Measurements from ENCODE around the gene ANKRD55. TPM values are rescaled to one million over a fixed set of nuclear protein-coding genes. Genes with fewer than 3 reads are reported as not detected.

The ANKRD55 gene
- polyA plus RNA-seq, 1 of the 3 experiments (the other 2 are of a cell fraction), result not detected

DNA sequence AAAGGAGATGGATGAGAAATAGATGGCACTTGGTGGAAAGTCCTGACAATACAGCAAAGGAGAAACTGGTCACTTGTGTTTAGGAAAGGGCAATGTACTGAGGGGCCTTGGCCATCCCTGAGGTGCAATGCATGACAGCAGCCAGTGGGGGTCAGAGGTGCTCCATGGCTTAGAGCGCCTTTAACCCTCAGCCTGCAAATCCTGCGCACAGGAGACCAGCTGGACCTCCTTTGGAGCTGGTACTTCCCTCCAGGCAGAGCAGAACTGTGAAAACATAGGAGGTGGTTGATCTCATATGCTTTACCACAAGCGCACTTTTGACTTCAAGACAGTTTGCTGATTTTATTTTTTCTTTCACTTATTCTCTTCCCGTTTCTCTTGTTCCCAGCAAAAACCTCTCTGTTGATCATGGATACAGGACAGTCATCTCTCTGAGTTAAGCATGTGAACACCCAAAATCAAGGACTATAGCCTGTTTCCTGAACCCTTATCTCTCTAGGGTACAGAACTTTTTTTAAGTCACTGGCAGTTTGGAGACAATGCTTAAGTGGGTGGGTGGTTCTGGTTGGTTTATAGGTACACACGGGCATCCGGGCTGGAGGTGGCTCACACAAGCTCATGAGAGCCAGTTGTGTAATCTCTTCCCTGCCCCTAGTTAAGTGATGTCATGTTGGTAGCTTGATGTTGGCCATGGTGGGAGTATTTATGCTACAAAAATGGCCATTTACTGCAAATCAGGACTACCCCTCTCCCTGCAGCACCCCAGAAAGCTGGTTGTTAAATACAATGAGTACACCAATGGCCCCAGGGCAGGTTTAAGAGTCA lies 37.6 kb upstream of the ANKRD55 start:
- TF ChIP-seq RFX5 (IDR thresholded peaks at IDR 0.05; ENCODE audit: low read length) (0 out of 2 replicates have a peak, but pooled peaks have one; percentile 27), NRF1 (IDR thresholded peaks at IDR 0.05; ENCODE audit: low read depth, low read length) (0 out of 2 replicates have a peak, but pooled peaks have one; percentile 12), RAD21 (IDR thresholded peaks at IDR 0.05; ENCODE audit: low read length) (peak; percentile 100), SMC3 (IDR thresholded peaks at IDR 0.05; ENCODE audit: low read depth, low read length) (peak; percentile 99), EP300 (IDR thresholded peaks at IDR 0.05; ENCODE audit: borderline replicate concordance in 1 of 2, low read depth in 1 of 2, low read length in 1 of 2) (peak in 1 of 2 experiments; percentile 59; a peak in 2 of 4 replicates), RCOR1 (IDR thresholded peaks at IDR 0.05; ENCODE audit: low read length) (peak; percentile 52; the same call in 1 of the 2 replicates), GABPA (IDR thresholded peaks at IDR 0.05; ENCODE audit: low read depth) (no peak), MXI1 (IDR thresholded peaks at IDR 0.05; ENCODE audit: low read depth, low read length) (peak; percentile 40; the same call in 1 of the 2 replicates)
- TF ChIP-seq, protein P1, sequence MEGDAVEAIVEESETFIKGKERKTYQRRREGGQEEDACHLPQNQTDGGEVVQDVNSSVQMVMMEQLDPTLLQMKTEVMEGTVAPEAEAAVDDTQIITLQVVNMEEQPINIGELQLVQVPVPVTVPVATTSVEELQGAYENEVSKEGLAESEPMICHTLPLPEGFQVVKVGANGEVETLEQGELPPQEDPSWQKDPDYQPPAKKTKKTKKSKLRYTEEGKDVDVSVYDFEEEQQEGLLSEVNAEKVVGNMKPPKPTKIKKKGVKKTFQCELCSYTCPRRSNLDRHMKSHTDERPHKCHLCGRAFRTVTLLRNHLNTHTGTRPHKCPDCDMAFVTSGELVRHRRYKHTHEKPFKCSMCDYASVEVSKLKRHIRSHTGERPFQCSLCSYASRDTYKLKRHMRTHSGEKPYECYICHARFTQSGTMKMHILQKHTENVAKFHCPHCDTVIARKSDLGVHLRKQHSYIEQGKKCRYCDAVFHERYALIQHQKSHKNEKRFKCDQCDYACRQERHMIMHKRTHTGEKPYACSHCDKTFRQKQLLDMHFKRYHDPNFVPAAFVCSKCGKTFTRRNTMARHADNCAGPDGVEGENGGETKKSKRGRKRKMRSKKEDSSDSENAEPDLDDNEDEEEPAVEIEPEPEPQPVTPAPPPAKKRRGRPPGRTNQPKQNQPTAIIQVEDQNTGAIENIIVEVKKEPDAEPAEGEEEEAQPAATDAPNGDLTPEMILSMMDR (IDR thresholded peaks at IDR 0.05), result peak; percentile 99
- TF ChIP-seq, protein P2, sequence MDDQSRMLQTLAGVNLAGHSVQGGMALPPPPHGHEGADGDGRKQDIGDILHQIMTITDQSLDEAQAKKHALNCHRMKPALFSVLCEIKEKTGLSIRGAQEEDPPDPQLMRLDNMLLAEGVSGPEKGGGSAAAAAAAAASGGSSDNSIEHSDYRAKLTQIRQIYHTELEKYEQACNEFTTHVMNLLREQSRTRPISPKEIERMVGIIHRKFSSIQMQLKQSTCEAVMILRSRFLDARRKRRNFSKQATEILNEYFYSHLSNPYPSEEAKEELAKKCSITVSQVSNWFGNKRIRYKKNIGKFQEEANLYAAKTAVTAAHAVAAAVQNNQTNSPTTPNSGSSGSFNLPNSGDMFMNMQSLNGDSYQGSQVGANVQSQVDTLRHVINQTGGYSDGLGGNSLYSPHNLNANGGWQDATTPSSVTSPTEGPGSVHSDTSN (IDR thresholded peaks at IDR 0.05), result no peak
- POLR2A ChIA-PET, result interaction anchor here (0.6 to 2.2 kb wide), 10 partner anchors 35 to 680 kb away, joined by 3 to 7 read pairs (median 4); no protein-coding TSS in a partner anchor

DNA sequence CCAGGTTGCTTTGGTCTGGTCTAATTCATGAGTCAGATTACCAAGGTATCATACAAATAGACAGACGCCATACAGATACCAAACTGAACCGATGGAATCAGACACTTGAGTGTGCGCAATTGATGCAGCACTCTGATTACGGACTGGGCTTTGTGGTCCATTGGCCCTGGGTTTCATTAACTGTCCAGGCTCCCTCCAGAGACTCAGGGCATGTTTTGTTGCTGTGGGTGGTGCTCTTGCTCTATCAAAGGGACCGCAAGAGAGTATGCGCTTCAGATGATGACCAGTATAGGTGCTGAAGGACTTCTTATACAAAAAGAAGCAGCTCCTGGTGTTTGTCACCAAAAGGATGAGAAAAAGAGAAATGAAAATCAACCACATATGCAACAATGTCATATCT lies 36.9 kb upstream of the ANKRD55 start:
- peaks cover 10 to 24% of the 10 kb centered on the region in 2 experiments; a peak in 3 of 4 replicates for H3K4me1 ChIP-seq (ENCODE audit: control insufficient read depth in 1 of 2, insufficient read depth in 2 of 2, low read depth in 1 of 2, low read length in 1 of 2)
- ChIA-PET CTCF (interaction anchor here (0.6 to 7.3 kb wide), 94 partner anchors 9 to 1028 kb away, joined by 3 to 114 read pairs (median 4); partner anchors contain the start of gene MAP3K1), POLR2A (interaction anchor here (0.9 to 2.2 kb wide), 6 partner anchors 35 to 681 kb away, joined by 4 to 6 read pairs (median 4); no protein-coding TSS in a partner anchor)
- H3K4me2 ChIP-seq, result peak overlapping the region; percentile 4; the same call in 1 of the 2 replicates
- no peaks in the 10 kb centered on the region for H3K27me3 ChIP-seq (ENCODE audit: insufficient read depth)
- H3K9ac ChIP-seq, result no peak overlapping the region
- H3F3A ChIP-seq (replicated peaks; ENCODE audit: insufficient read depth), result peaks cover 8% of the 10 kb centered on the region
- peak overlapping the region in 1 of 2 experiments; percentile 83; a peak in 3 of 4 replicates for H3K27ac ChIP-seq (ENCODE audit: low read depth in 2 of 2, low read length in 1 of 2)
- H4K20me1 ChIP-seq (ENCODE audit: insufficient read depth), result no peaks in the 10 kb centered on the region
- DNase-seq, result peak; percentile 52
- H3K4me3 ChIP-seq (ENCODE audit: low read depth in 2 of 2, low read length in 1 of 2), result no peak overlapping the region
- H3K9me2 ChIP-seq, result no peaks in the 10 kb centered on the region
- H2AFZ ChIP-seq (ENCODE audit: low read depth), result peak overlapping the region; percentile 56; the same call in 1 of the 2 replicates
- H3K36me3 ChIP-seq (replicated peaks in 1 of 2; ENCODE audit: control insufficient read depth in 1 of 2, insufficient read depth in 2 of 2, low read length in 1 of 2), result no peaks in the 10 kb centered on the region
- H3K9me3 ChIP-seq, result no peaks in the 10 kb centered on the region
- 82% methylated on average over 6 of the region's 6 CpGs for WGBS (ENCODE audit: low lambda C conversion rate)
- no peaks in the 10 kb centered on the region for H3K79me2 ChIP-seq (ENCODE audit: insufficient read depth)
- TF ChIP-seq, protein P1 (IDR thresholded peaks at IDR 0.05), result no peak
- TF ChIP-seq, protein P3, sequence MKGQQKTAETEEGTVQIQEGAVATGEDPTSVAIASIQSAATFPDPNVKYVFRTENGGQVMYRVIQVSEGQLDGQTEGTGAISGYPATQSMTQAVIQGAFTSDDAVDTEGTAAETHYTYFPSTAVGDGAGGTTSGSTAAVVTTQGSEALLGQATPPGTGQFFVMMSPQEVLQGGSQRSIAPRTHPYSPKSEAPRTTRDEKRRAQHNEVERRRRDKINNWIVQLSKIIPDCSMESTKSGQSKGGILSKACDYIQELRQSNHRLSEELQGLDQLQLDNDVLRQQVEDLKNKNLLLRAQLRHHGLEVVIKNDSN (IDR thresholded peaks at IDR 0.05; ENCODE audit: borderline replicate concordance, low read depth), result no peak
- TF ChIP-seq, protein P4, sequence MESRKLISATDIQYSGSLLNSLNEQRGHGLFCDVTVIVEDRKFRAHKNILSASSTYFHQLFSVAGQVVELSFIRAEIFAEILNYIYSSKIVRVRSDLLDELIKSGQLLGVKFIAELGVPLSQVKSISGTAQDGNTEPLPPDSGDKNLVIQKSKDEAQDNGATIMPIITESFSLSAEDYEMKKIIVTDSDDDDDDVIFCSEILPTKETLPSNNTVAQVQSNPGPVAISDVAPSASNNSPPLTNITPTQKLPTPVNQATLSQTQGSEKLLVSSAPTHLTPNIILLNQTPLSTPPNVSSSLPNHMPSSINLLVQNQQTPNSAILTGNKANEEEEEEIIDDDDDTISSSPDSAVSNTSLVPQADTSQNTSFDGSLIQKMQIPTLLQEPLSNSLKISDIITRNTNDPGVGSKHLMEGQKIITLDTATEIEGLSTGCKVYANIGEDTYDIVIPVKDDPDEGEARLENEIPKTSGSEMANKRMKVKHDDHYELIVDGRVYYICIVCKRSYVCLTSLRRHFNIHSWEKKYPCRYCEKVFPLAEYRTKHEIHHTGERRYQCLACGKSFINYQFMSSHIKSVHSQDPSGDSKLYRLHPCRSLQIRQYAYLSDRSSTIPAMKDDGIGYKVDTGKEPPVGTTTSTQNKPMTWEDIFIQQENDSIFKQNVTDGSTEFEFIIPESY (IDR thresholded peaks at IDR 0.05; ENCODE audit: borderline replicate concordance, low read depth), result no peak
- TF ChIP-seq, protein P2 (IDR thresholded peaks at IDR 0.05), result no peak
- TF ChIP-seq MXI1 (IDR thresholded peaks at IDR 0.05; ENCODE audit: low read depth, low read length) (no peak), EP300 (IDR thresholded peaks at IDR 0.05; ENCODE audit: borderline replicate concordance in 1 of 2, low read depth in 1 of 2, low read length in 1 of 2) (peak in 1 of 2 experiments; percentile 57; a peak in 1 of 4 replicates)

More for the DNA sequence above, 37.6 kb upstream of the ANKRD55 start:
- H3K9ac ChIP-seq, result no peak overlapping the region
- peak overlapping the region; percentile 1 to 90; a peak in 3 of 4 replicates for H3K27ac ChIP-seq (ENCODE audit: low read depth in 2 of 2, low read length in 1 of 2)
- H4K20me1 ChIP-seq (ENCODE audit: insufficient read depth), result no peaks in the 10 kb centered on the region
- H3K27me3 ChIP-seq (ENCODE audit: insufficient read depth), result no peaks in the 10 kb centered on the region
- H3K4me3 ChIP-seq (ENCODE audit: low read depth in 2 of 2, low read length in 1 of 2), result no peak overlapping the region; a peak in 1 of 4 replicates
- no peaks in the 10 kb centered on the region for H3K9me3 ChIP-seq
- H3K36me3 ChIP-seq (replicated peaks in 1 of 2; ENCODE audit: control insufficient read depth in 1 of 2, insufficient read depth in 2 of 2, low read length in 1 of 2), result no peaks in the 10 kb centered on the region
- CTCF ChIA-PET, result interaction anchor here (0.6 to 7.3 kb wide), 108 partner anchors 9 to 1228 kb away, joined by 3 to 114 read pairs (median 4); partner anchors contain the start of genes MAP3K1 and SETD9
- H3F3A ChIP-seq (replicated peaks; ENCODE audit: insufficient read depth), result peaks cover 8% of the 10 kb centered on the region
- 0 out of 2 replicates have a peak overlapping the region, but pooled peaks have one; percentile 56 for H2AFZ ChIP-seq (ENCODE audit: low read depth)
- DNase-seq, result peak; percentile 72
- peaks cover 10 to 24% of the 10 kb centered on the region in 2 experiments; a peak in 3 of 4 replicates for H3K4me1 ChIP-seq (ENCODE audit: control insufficient read depth in 1 of 2, insufficient read depth in 2 of 2, low read depth in 1 of 2, low read length in 1 of 2)
- H3K79me2 ChIP-seq (ENCODE audit: insufficient read depth), result no peaks in the 10 kb centered on the region
- H3K4me2 ChIP-seq, result peak overlapping the region; percentile 4; the same call in 1 of the 2 replicates
- H3K9me2 ChIP-seq, result no peaks in the 10 kb centered on the region
- WGBS (ENCODE audit: low lambda C conversion rate), result 56% methylated on average over 5 of the region's 6 CpGs
